Ovary (tissue), 3 donors: ENCODE results near the gene SMOC2.

Experiments
- POLR2A ChIP-seq: fragments of 450-650 bp; IDR thresholded peaks from one replicate; pipeline ENCODE4 v1.6.1; 2017; ENCODE audit warnings: antibody characterized with exemption, mild to moderate bottlenecking, moderate library complexity
- TF ChIP-seq, protein P1 (sequence below), 3 donors: fragments of 450-650 bp in 2 of 3; fragments of 200-600 bp in 1 of 3; IDR thresholded peaks; one replicate each; pipeline versions ENCODE4 v1.5.1 to v1.8.0; 2016 to 2022; ENCODE audit warnings: antibody characterized with exemption in 3 of 3, mild to moderate bottlenecking in 1 of 3
- donor health status: DM: no; HTN: no; CAD: no.

DNA sequence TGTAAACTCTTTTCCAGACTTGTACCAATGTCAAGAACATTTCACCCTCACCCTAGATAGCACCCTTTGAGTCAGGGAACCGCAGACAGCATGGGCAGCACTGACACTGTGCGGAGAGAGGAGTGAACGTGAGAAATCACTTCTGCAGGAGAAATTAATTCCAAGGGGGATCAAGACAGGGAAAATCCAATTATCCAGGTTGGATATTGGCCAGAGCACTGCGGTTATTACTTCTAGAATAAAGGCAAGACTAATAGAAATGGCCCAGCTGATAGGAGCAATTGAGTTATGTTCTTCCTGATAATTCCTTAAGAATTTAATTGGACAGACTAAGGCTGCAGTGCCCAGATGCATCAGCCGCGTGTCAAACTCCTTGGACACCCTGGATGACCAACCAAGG is 179.6 kb downstream of the SMOC2 start:
- no peak for TF ChIP-seq POLR2A
- TF ChIP-seq, protein P1, sequence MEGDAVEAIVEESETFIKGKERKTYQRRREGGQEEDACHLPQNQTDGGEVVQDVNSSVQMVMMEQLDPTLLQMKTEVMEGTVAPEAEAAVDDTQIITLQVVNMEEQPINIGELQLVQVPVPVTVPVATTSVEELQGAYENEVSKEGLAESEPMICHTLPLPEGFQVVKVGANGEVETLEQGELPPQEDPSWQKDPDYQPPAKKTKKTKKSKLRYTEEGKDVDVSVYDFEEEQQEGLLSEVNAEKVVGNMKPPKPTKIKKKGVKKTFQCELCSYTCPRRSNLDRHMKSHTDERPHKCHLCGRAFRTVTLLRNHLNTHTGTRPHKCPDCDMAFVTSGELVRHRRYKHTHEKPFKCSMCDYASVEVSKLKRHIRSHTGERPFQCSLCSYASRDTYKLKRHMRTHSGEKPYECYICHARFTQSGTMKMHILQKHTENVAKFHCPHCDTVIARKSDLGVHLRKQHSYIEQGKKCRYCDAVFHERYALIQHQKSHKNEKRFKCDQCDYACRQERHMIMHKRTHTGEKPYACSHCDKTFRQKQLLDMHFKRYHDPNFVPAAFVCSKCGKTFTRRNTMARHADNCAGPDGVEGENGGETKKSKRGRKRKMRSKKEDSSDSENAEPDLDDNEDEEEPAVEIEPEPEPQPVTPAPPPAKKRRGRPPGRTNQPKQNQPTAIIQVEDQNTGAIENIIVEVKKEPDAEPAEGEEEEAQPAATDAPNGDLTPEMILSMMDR (IDR thresholded peaks at IDR 0.05): no peak
